ENCODE data around the gene FCRLB.

Gene FCRLB

GRCh38 chr1:161726473-161727255 is 5.3 kb downstream of the FCRLB start:
- H3K36me3 ChIP-seq (ENCODE audit: insufficient read depth, low read length): no peaks in the 10 kb centered on the region
- H3K9ac ChIP-seq (ENCODE audit: low read depth, low read length): peak overlapping the region; percentile 93
- no peaks in the 10 kb centered on the region for H3K4me1 ChIP-seq (ENCODE audit: insufficient read depth, low read length)
- no peaks in the 10 kb centered on the region for H3K9me3 ChIP-seq (ENCODE audit: control insufficient read depth, insufficient read depth, low read length)

- peak overlapping the region; percentile 93 for H3K9ac ChIP-seq (ENCODE audit: low read depth, low read length)
- no peaks in the 10 kb centered on the region for H3K36me3 ChIP-seq (ENCODE audit: insufficient read depth, low read length)
- no peaks in the 10 kb centered on the region for H3K9me3 ChIP-seq (ENCODE audit: control insufficient read depth, insufficient read depth, low read length)
- H3K4me1 ChIP-seq (ENCODE audit: insufficient read depth, low read length): no peaks in the 10 kb centered on the region
These were observed 6.0 kb downstream of the FCRLB start for GRCh38 chr1:161727256-161727924.

GRCh38 chr1:161728376-161729226 is 7.3 kb downstream of the FCRLB start:
- no peaks in the 10 kb centered on the region for H3K4me1 ChIP-seq (ENCODE audit: insufficient read depth, low read length)
- no peak overlapping the region for H3K9ac ChIP-seq (ENCODE audit: low read depth, low read length)
- H3K9me3 ChIP-seq (ENCODE audit: control insufficient read depth, insufficient read depth, low read length): no peaks in the 10 kb centered on the region
- H3K36me3 ChIP-seq (ENCODE audit: insufficient read depth, low read length): no peaks in the 10 kb centered on the region

GRCh38 chr1:161730050-161730564 is 8.8 kb downstream of the FCRLB start:
- H3K36me3 ChIP-seq (ENCODE audit: insufficient read depth, low read length): no peaks in the 10 kb centered on the region
- no peak overlapping the region for H3K9ac ChIP-seq (ENCODE audit: low read depth, low read length)
- no peaks in the 10 kb centered on the region for H3K9me3 ChIP-seq (ENCODE audit: control insufficient read depth, insufficient read depth, low read length)
- H3K4me1 ChIP-seq (ENCODE audit: insufficient read depth, low read length): no peaks in the 10 kb centered on the region

- no peaks in the 10 kb centered on the region for H3K9me3 ChIP-seq (ENCODE audit: control insufficient read depth, insufficient read depth, low read length)
- H3K36me3 ChIP-seq (ENCODE audit: insufficient read depth, low read length): no peaks in the 10 kb centered on the region
- peaks cover 4% of the 10 kb centered on the region for H3K4me1 ChIP-seq (ENCODE audit: insufficient read depth, low read length)
- no peak overlapping the region for H3K9ac ChIP-seq (ENCODE audit: low read depth, low read length)
These were observed 9.9 kb downstream of the FCRLB start for GRCh38 chr1:161731241-161731640.

- no peaks in the 10 kb centered on the region for H3K36me3 ChIP-seq (ENCODE audit: insufficient read depth, low read length)
- H3K9me3 ChIP-seq (ENCODE audit: control insufficient read depth, insufficient read depth, low read length): no peaks in the 10 kb centered on the region
- H3K4me1 ChIP-seq (ENCODE audit: insufficient read depth, low read length): peaks cover 11% of the 10 kb centered on the region
- H3K9ac ChIP-seq (ENCODE audit: low read depth, low read length): no peak overlapping the region
These were observed 10.8 kb downstream of the FCRLB start for GRCh38 chr1:161731981-161732718.

- no peaks in the 10 kb centered on the region for H3K9me3 ChIP-seq (ENCODE audit: control insufficient read depth, insufficient read depth, low read length)
- no peaks in the 10 kb centered on the region for H3K36me3 ChIP-seq (ENCODE audit: insufficient read depth, low read length)
- H3K9ac ChIP-seq (ENCODE audit: low read depth, low read length): no peak overlapping the region
- H3K4me1 ChIP-seq (ENCODE audit: insufficient read depth, low read length): peaks cover 16% of the 10 kb centered on the region
These were observed 12.2 kb downstream of the FCRLB start for GRCh38 chr1:161733526-161733925.

- no peaks in the 10 kb centered on the region for H3K9me3 ChIP-seq (ENCODE audit: control insufficient read depth, insufficient read depth, low read length)
- peaks cover 16% of the 10 kb centered on the region for H3K4me1 ChIP-seq (ENCODE audit: insufficient read depth, low read length)
- no peak overlapping the region for H3K9ac ChIP-seq (ENCODE audit: low read depth, low read length)
- no peaks in the 10 kb centered on the region for H3K36me3 ChIP-seq (ENCODE audit: insufficient read depth, low read length)
These were observed 14.5 kb downstream of the FCRLB start for GRCh38 chr1:161735837-161736236.

- H3K9me3 ChIP-seq (ENCODE audit: control insufficient read depth, insufficient read depth, low read length): no peaks in the 10 kb centered on the region
- H3K36me3 ChIP-seq (ENCODE audit: insufficient read depth, low read length): no peaks in the 10 kb centered on the region
- peaks cover 16% of the 10 kb centered on the region for H3K4me1 ChIP-seq (ENCODE audit: insufficient read depth, low read length)
- no peak overlapping the region for H3K9ac ChIP-seq (ENCODE audit: low read depth, low read length)
These were observed 15.1 kb downstream of the FCRLB start for GRCh38 chr1:161736335-161736969.

- Histone ChIP-seq H3K36me3 (ENCODE audit: insufficient read depth, low read length) (no peaks in the 10 kb centered on the region), H3K4me1 (ENCODE audit: insufficient read depth, low read length) (peaks cover 16% of the 10 kb centered on the region), H3K9ac (ENCODE audit: low read depth, low read length) (no peak overlapping the region), H3K9me3 (ENCODE audit: control insufficient read depth, insufficient read depth, low read length) (no peaks in the 10 kb centered on the region)
These were observed 16.3 kb downstream of the FCRLB start for GRCh38 chr1:161737625-161738024.

- Histone ChIP-seq H3K4me1 (ENCODE audit: insufficient read depth, low read length) (peaks cover 16% of the 10 kb centered on the region), H3K9ac (ENCODE audit: low read depth, low read length) (no peak overlapping the region), H3K36me3 (ENCODE audit: insufficient read depth, low read length) (no peaks in the 10 kb centered on the region), H3K9me3 (ENCODE audit: control insufficient read depth, insufficient read depth, low read length) (no peaks in the 10 kb centered on the region)
These were observed 17.4 kb downstream of the FCRLB start for GRCh38 chr1:161738627-161739287.

GRCh38 chr1:161739865-161740566 is 18.7 kb downstream of the FCRLB start:
- H3K36me3 ChIP-seq (ENCODE audit: insufficient read depth, low read length): no peaks in the 10 kb centered on the region
- no peaks in the 10 kb centered on the region for H3K9me3 ChIP-seq (ENCODE audit: control insufficient read depth, insufficient read depth, low read length)
- H3K4me1 ChIP-seq (ENCODE audit: insufficient read depth, low read length): peaks cover 16% of the 10 kb centered on the region
- H3K9ac ChIP-seq (ENCODE audit: low read depth, low read length): no peak overlapping the region

GRCh38 chr1:161740921-161741320 is 19.6 kb downstream of the FCRLB start:
- peaks cover 14% of the 10 kb centered on the region for H3K4me1 ChIP-seq (ENCODE audit: insufficient read depth, low read length)
- H3K36me3 ChIP-seq (ENCODE audit: insufficient read depth, low read length): no peaks in the 10 kb centered on the region
- no peaks in the 10 kb centered on the region for H3K9me3 ChIP-seq (ENCODE audit: control insufficient read depth, insufficient read depth, low read length)
- no peak overlapping the region for H3K9ac ChIP-seq (ENCODE audit: low read depth, low read length)
